Measurements from ENCODE around the gene FCGR1A. TPM values are rescaled to one million over a fixed set of nuclear protein-coding genes. Genes with fewer than 3 reads are reported as not detected.
"Not testable (repeated sequence)": the region's sequence is repeated elsewhere in the genome, so short reads cannot be mapped to it uniquely, and the experiment has no call there.

The FCGR1A gene
- total RNA-seq, 2 donors from 2014 or later = not detected

GRCh38 chr1:149746463-149747356 lies 35.8 kb upstream of the FCGR1A start:
- not testable (repeated sequence) for H3K9me3 ChIP-seq (ENCODE audit: control insufficient read depth, low read length); H3K9ac ChIP-seq (ENCODE audit: extremely low read depth, low read length, poor library complexity, severe bottlenecking); H3K27me3 ChIP-seq (ENCODE audit: control insufficient read depth, insufficient read depth, low read length, poor library complexity, severe bottlenecking); H3K4me1 Mint-ChIP-seq; H3K27ac Mint-ChIP-seq; H3K4me1 ChIP-seq (ENCODE audit: control insufficient read depth, insufficient read depth, low read length); H3K36me3 ChIP-seq (ENCODE audit: control insufficient read depth, insufficient read depth, low read length); H3K9me3 Mint-ChIP-seq; H3K4me3 ChIP-seq (ENCODE audit: low read length); H3K27ac ChIP-seq (ENCODE audit: low read depth, low read length); H3K36me3 Mint-ChIP-seq (ENCODE audit: low read depth); H3K27me3 Mint-ChIP-seq (ENCODE audit: insufficient read depth)
- peak; percentile 28 for TF ChIP-seq CTCF (conservative IDR thresholded peaks at IDR 0.05)
- 8 to 31% methylated on average over 12 to 22 of the region's 41 CpGs for WGBS, 2 experiments (ENCODE audit: insufficient coverage in 1 of 2, insufficient read length in 1 of 2)
- DNase-seq = peak; percentile 79
- peak overlapping the region; percentile 59 for H3K4me3 Mint-ChIP-seq

GRCh38 chr1:149747359-149748143 lies 34.9 kb upstream of the FCGR1A start:
- not testable (repeated sequence) for H3K27ac ChIP-seq (ENCODE audit: low read depth, low read length); H3K9me3 Mint-ChIP-seq; H3K4me1 ChIP-seq (ENCODE audit: control insufficient read depth, insufficient read depth, low read length); H3K36me3 Mint-ChIP-seq (ENCODE audit: low read depth); H3K27me3 ChIP-seq (ENCODE audit: control insufficient read depth, insufficient read depth, low read length, poor library complexity, severe bottlenecking); H3K9ac ChIP-seq (ENCODE audit: extremely low read depth, low read length, poor library complexity, severe bottlenecking); H3K9me3 ChIP-seq (ENCODE audit: control insufficient read depth, low read length); H3K4me3 ChIP-seq (ENCODE audit: low read length); H3K4me1 Mint-ChIP-seq; H3K36me3 ChIP-seq (ENCODE audit: control insufficient read depth, insufficient read depth, low read length); H3K27ac Mint-ChIP-seq; H3K27me3 Mint-ChIP-seq (ENCODE audit: insufficient read depth)
- H3K4me3 Mint-ChIP-seq = peak overlapping the region; percentile 59
- WGBS, 2 experiments (ENCODE audit: insufficient coverage in 1 of 2, insufficient read length in 1 of 2) = 6 to 13% methylated on average over 5 to 18 of the region's 40 CpGs
- peak; percentile 33 for DNase-seq

GRCh38 chr1:149748144-149748500 lies 34.4 kb upstream of the FCGR1A start:
- not testable (repeated sequence) for H3K36me3 Mint-ChIP-seq (ENCODE audit: low read depth); H3K36me3 ChIP-seq (ENCODE audit: control insufficient read depth, insufficient read depth, low read length); H3K4me3 ChIP-seq (ENCODE audit: low read length); H3K27me3 Mint-ChIP-seq (ENCODE audit: insufficient read depth); H3K27ac ChIP-seq (ENCODE audit: low read depth, low read length); H3K9me3 Mint-ChIP-seq; H3K4me1 Mint-ChIP-seq; H3K9ac ChIP-seq (ENCODE audit: extremely low read depth, low read length, poor library complexity, severe bottlenecking); H3K27me3 ChIP-seq (ENCODE audit: control insufficient read depth, insufficient read depth, low read length, poor library complexity, severe bottlenecking); H3K4me1 ChIP-seq (ENCODE audit: control insufficient read depth, insufficient read depth, low read length); H3K27ac Mint-ChIP-seq; H3K9me3 ChIP-seq (ENCODE audit: control insufficient read depth, low read length)
- DNase-seq = peak; percentile 53
- H3K4me3 Mint-ChIP-seq = peak overlapping the region; percentile 59
- WGBS, 2 experiments (ENCODE audit: insufficient coverage in 1 of 2, insufficient read length in 1 of 2) = 37% methylated on average over 7 of the region's 8 CpGs; no CpG with 5 or more reads in 1 of the 2 experiments

- DNase-seq; H3K36me3 Mint-ChIP-seq (ENCODE audit: low read depth); H3K9me3 ChIP-seq (ENCODE audit: control insufficient read depth, low read length); H3K4me3 Mint-ChIP-seq; H3K9me3 Mint-ChIP-seq; H3K4me1 Mint-ChIP-seq; H3K27ac ChIP-seq (ENCODE audit: low read depth, low read length); H3K36me3 ChIP-seq (ENCODE audit: control insufficient read depth, insufficient read depth, low read length); H3K27ac Mint-ChIP-seq; H3K4me1 ChIP-seq (ENCODE audit: control insufficient read depth, insufficient read depth, low read length); H3K27me3 ChIP-seq (ENCODE audit: control insufficient read depth, insufficient read depth, low read length, poor library complexity, severe bottlenecking); H3K4me3 ChIP-seq (ENCODE audit: low read length); H3K9ac ChIP-seq (ENCODE audit: extremely low read depth, low read length, poor library complexity, severe bottlenecking): not testable (repeated sequence)
- H3K27me3 Mint-ChIP-seq (ENCODE audit: insufficient read depth) = peaks cover 10% of the 10 kb centered on the region
- 82% methylated on average over 1 of the region's 2 CpGs; no CpG with 5 or more reads in 1 of the 2 experiments for WGBS, 2 experiments (ENCODE audit: insufficient coverage in 1 of 2, insufficient read length in 1 of 2)
Observed at GRCh38 chr1:149750562-149750961, 31.9 kb upstream of the FCGR1A start.

- not testable (repeated sequence) for H3K9ac ChIP-seq (ENCODE audit: extremely low read depth, low read length, poor library complexity, severe bottlenecking); H3K36me3 Mint-ChIP-seq (ENCODE audit: low read depth); H3K4me3 Mint-ChIP-seq; H3K9me3 Mint-ChIP-seq; H3K4me1 Mint-ChIP-seq; H3K4me1 ChIP-seq (ENCODE audit: control insufficient read depth, insufficient read depth, low read length); DNase-seq; H3K4me3 ChIP-seq (ENCODE audit: low read length); H3K36me3 ChIP-seq (ENCODE audit: control insufficient read depth, insufficient read depth, low read length); H3K27me3 ChIP-seq (ENCODE audit: control insufficient read depth, insufficient read depth, low read length, poor library complexity, severe bottlenecking); H3K27ac Mint-ChIP-seq; H3K27ac ChIP-seq (ENCODE audit: low read depth, low read length); H3K9me3 ChIP-seq (ENCODE audit: control insufficient read depth, low read length)
- WGBS, 2 experiments (ENCODE audit: insufficient coverage in 1 of 2, insufficient read length in 1 of 2) = 93% methylated on average over 1 of the region's 1 CpG; no CpG with 5 or more reads in 1 of the 2 experiments
- H3K27me3 Mint-ChIP-seq (ENCODE audit: insufficient read depth) = peaks cover 10% of the 10 kb centered on the region
Observed at GRCh38 chr1:149752186-149752585, 30.3 kb upstream of the FCGR1A start.

GRCh38 chr1:149753466-149753865 lies 29.0 kb upstream of the FCGR1A start:
- not testable (repeated sequence) for DNase-seq; H3K36me3 Mint-ChIP-seq (ENCODE audit: low read depth); H3K4me1 Mint-ChIP-seq; H3K9me3 Mint-ChIP-seq; H3K9ac ChIP-seq (ENCODE audit: extremely low read depth, low read length, poor library complexity, severe bottlenecking); H3K4me3 ChIP-seq (ENCODE audit: low read length); H3K27me3 ChIP-seq (ENCODE audit: control insufficient read depth, insufficient read depth, low read length, poor library complexity, severe bottlenecking); H3K4me3 Mint-ChIP-seq; H3K9me3 ChIP-seq (ENCODE audit: control insufficient read depth, low read length); H3K27ac Mint-ChIP-seq; H3K36me3 ChIP-seq (ENCODE audit: control insufficient read depth, insufficient read depth, low read length); H3K4me1 ChIP-seq (ENCODE audit: control insufficient read depth, insufficient read depth, low read length); H3K27me3 Mint-ChIP-seq (ENCODE audit: insufficient read depth); H3K27ac ChIP-seq (ENCODE audit: low read depth, low read length)
- 67% methylated on average over 1 of the region's 2 CpGs; no CpG with 5 or more reads in 1 of the 2 experiments for WGBS, 2 experiments (ENCODE audit: insufficient coverage in 1 of 2, insufficient read length in 1 of 2)
